Immature natural killer cell (primary cell): Measurements from ENCODE around the gene MRPL44. TPM values are rescaled to one million over a fixed set of nuclear protein-coding genes. Genes with fewer than 3 reads are reported as not detected.

ENCODE experiments used
- DNase-seq, 3 donors: peaks; one replicate each; pipeline ENCODE4 v3.0.0; 2022; ENCODE audit warnings: mixed read lengths in 1 of 3
- H3K27ac Mint-ChIP-seq, 6 donors: one replicate each; pipeline ENCODE4 v1.8.0; 2020; ENCODE audit warnings: mixed read lengths in 6 of 6, mild to moderate bottlenecking in 5 of 6, inconsistent platforms in 4 of 6, moderate library complexity in 3 of 6
- H3K27me3 Mint-ChIP-seq, 3 donors: one replicate each; pipeline ENCODE4 v1.8.0; 2020 to 2021; ENCODE audit warnings: low read depth in 3 of 3, mild to moderate bottlenecking in 3 of 3, mixed read lengths in 3 of 3, moderate library complexity in 3 of 3, inconsistent platforms in 1 of 3
- H3K36me3 Mint-ChIP-seq, 3 donors: one replicate each; pipeline ENCODE4 v1.8.0; 2020; ENCODE audit warnings: mixed read lengths in 3 of 3, inconsistent platforms in 2 of 3, mild to moderate bottlenecking in 2 of 3
- H3K4me1 Mint-ChIP-seq, 2 donors: one replicate each; pipeline ENCODE4 v1.8.0; 2020; ENCODE audit warnings: inconsistent platforms in 2 of 2, mild to moderate bottlenecking in 2 of 2, mixed read lengths in 2 of 2, moderate library complexity in 1 of 2
- H3K4me3 Mint-ChIP-seq, 5 donors: one replicate each; pipeline ENCODE4 v1.8.0; 2020; ENCODE audit warnings: mild to moderate bottlenecking in 5 of 5, mixed read lengths in 5 of 5, inconsistent platforms in 3 of 5, moderate library complexity in 3 of 5
- H3K9me3 Mint-ChIP-seq, 6 donors: one replicate each; pipeline ENCODE4 v1.8.0; 2020; ENCODE audit warnings: mild to moderate bottlenecking in 6 of 6, mixed read lengths in 6 of 6, inconsistent platforms in 4 of 6, moderate library complexity in 3 of 6
- polyA plus RNA-seq, 3 donors: library from polyadenylated mRNA; unstranded; fragments of 300-500 nt; fragmentation: Illumina TruSeq; gene quantifications; one replicate each; pipeline ENCODE4 v1.2.3, GENCODE V29; 2021

Gene MRPL44
- polyA plus RNA-seq, 3 donors from 2014 or later: 25.3 to 39.6 (median 36.4) TPM

DNA sequence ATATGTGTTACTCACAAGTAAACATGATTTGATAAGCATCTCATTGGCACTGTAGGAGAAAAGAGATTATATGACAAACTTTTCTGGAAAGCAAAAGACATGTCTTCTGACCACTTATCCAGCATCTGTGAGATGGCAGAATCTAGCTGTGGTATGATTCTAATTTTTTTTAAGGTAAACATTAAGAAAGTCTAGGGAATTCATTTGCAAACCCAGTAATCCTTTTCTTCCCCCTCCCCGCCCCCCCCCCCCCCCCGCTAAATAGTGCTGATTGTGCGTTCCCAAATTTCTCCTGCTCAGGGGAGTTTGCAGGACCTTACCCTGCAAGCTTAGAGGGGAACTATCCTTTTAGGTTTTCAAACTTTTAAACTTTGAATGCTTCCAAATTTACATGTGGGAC is 12.1 kb downstream of the MRPL44 start:
- no peak for DNase-seq
- Mint-ChIP-seq H3K9me3 (no peaks in the 10 kb centered on the region), H3K4me3 (no peak overlapping the region), H3K4me1 (peaks cover 0 to 14% of the 10 kb centered on the region in 2 donors), H3K27me3 (no peaks in the 10 kb centered on the region), H3K27ac (no peak overlapping the region), H3K36me3 (peaks cover 8 to 27% (median 26%) of the 10 kb centered on the region in 3 donors)

- Mint-ChIP-seq H3K27me3 (no peaks in the 10 kb centered on the region), H3K9me3 (no peaks in the 10 kb centered on the region), H3K4me3 (no peak overlapping the region), H3K36me3 (peaks cover 8 to 27% (median 27%) of the 10 kb centered on the region in 3 donors), H3K27ac (no peak overlapping the region), H3K4me1 (peaks cover 0 to 10% of the 10 kb centered on the region in 2 donors)
- no peak for DNase-seq
Observed at GRCh38 chr2:223969856-223970255, 12.6 kb downstream of the MRPL44 start.

GRCh38 chr2:223970343-223971128 is 13.3 kb downstream of the MRPL44 start:
- peak; percentile 39 to 52 (median 46) for DNase-seq
- Mint-ChIP-seq H3K27ac (no peak overlapping the region), H3K27me3 (no peaks in the 10 kb centered on the region), H3K36me3 (peaks cover 8 to 27% (median 27%) of the 10 kb centered on the region in 3 donors), H3K9me3 (no peaks in the 10 kb centered on the region), H3K4me3 (no peak overlapping the region), H3K4me1 (peaks cover 0 to 10% of the 10 kb centered on the region in 2 donors)

DNA sequence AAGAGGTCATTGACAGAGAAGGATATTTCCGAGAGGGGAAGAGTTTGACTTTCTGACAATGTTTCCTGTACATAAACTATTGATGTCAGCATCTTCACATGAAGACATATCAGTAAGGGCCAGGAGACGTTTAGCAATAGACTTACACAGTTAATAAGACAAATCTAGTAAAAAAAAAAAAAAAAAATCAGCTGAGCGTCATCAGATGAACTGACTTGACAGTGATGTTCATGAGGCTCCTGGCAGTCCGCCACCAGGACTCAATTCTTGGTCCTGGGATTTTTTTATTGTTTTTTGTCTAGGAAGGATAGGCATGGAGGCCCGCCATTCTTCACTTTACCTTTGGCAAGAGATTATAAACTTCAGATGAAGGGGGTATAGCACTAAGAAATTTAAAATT is 14.5 kb downstream of the MRPL44 start:
- Mint-ChIP-seq H3K4me3 (no peak overlapping the region), H3K27ac (no peak overlapping the region), H3K4me1 (peaks cover 0 to 10% of the 10 kb centered on the region in 2 donors), H3K9me3 (no peaks in the 10 kb centered on the region), H3K36me3 (peaks cover 8 to 23% (median 23%) of the 10 kb centered on the region in 3 donors), H3K27me3 (no peaks in the 10 kb centered on the region)
- no peak for DNase-seq

DNA sequence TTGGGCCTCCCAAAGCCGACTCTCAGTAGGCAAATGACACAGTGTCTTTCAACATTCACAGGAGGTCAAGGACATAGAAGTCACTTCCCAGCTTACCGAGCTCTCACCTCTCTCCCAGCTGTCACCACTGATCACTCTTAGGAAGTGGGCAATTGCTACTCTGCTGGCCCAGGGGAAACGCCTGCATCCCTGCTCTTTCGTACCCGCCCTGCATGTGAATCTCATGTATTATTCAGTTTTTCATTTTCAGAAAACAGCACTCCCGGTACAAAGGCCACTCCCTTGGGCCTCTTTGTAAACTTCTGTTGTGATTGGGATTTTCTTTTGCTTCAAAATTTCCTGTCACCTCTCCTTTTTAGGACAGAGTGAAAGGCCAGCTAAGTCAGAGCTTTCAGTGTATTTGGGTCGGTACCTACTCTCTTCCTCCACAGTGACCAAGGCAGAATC is 15.4 kb downstream of the MRPL44 start:
- no peak for DNase-seq
- H3K9me3 Mint-ChIP-seq: no peaks in the 10 kb centered on the region
- H3K4me1 Mint-ChIP-seq: peaks cover 0 to 10% of the 10 kb centered on the region in 2 donors
- no peaks in the 10 kb centered on the region for H3K27me3 Mint-ChIP-seq
- no peak overlapping the region for H3K4me3 Mint-ChIP-seq
- peaks cover 8 to 22% (median 18%) of the 10 kb centered on the region in 3 donors for H3K36me3 Mint-ChIP-seq
- no peak overlapping the region for H3K27ac Mint-ChIP-seq

- no peak overlapping the region for H3K4me3 Mint-ChIP-seq
- H3K9me3 Mint-ChIP-seq: no peaks in the 10 kb centered on the region
- H3K27ac Mint-ChIP-seq: no peak overlapping the region
- peaks cover 0 to 10% of the 10 kb centered on the region in 2 donors for H3K4me1 Mint-ChIP-seq
- peaks cover 0 to 1% (median 0%) of the 10 kb centered on the region in 3 donors for H3K27me3 Mint-ChIP-seq
- no peak for DNase-seq
- H3K36me3 Mint-ChIP-seq: peaks cover 8 to 22% (median 18%) of the 10 kb centered on the region in 3 donors
Observed at GRCh38 chr2:223973606-223974005, 16.3 kb downstream of the MRPL44 start.

DNA sequence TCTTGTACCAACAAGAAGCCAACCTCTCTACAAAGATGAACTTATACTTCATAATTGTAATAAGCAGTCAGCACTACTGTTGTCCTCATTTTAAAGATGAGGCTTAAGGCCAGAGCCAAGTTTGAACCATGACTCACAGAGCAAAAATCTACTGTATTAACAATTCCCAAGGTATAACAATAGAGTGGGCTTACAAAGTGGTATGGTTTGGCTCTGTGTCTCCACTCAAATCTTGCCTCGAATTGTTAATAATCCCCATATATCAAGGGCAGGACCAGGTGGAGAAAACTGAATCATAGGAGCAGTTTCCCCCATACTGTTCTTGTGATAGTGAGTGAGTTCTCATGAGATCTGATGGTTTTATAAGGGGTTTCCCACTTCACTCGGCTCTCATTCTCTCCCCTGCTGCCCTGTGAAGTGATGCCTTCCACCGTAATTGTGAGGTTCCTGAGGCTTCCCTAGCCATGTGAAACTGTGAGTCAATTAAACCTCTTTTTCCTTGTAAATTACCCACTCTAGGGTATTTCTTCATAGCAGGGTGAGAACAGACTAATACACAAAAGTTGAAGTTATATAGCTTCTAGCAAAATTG is 19.5 kb downstream of the MRPL44 start:
- H3K4me1 Mint-ChIP-seq: no peaks in the 10 kb centered on the region

DNA sequence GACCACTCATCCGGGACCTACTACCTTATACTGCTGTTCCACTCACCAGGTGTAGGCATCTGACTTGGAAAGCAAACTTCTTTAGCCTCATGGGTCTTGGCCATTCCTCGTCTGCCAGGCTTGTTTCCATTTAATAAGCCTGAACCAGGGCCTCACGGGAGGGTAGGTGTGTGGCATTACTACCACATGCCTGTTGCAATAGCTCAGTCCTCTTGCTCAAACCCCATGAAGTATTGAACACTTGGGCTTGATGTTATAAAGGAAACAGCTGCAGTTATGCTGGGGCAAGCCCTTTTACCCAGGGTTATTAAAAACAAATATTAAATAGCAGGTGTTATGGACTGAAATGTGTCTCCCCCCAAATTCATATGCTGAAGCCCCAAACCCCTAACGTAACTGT is 21.2 kb downstream of the MRPL44 start:
- DNase-seq: no peak
- Mint-ChIP-seq H3K9me3 (no peaks in the 10 kb centered on the region), H3K4me1 (no peaks in the 10 kb centered on the region), H3K27ac (no peak overlapping the region), H3K27me3 (peaks cover 2 to 4% (median 3%) of the 10 kb centered on the region in 3 donors), H3K36me3 (peaks cover 0 to 8% (median 3%) of the 10 kb centered on the region in 3 donors), H3K4me3 (no peak overlapping the region)

More for the DNA sequence above, 19.5 kb downstream of the MRPL44 start:
- peaks cover 0 to 13% (median 4%) of the 10 kb centered on the region in 3 donors for H3K36me3 Mint-ChIP-seq
- DNase-seq: no peak
- H3K9me3 Mint-ChIP-seq: no peaks in the 10 kb centered on the region
- no peak overlapping the region for H3K4me3 Mint-ChIP-seq
- H3K27me3 Mint-ChIP-seq: peaks cover 0 to 4% (median 0%) of the 10 kb centered on the region in 3 donors
- no peak overlapping the region for H3K27ac Mint-ChIP-seq

GRCh38 chr2:223979730-223980396 is 22.6 kb downstream of the MRPL44 start:
- no peak overlapping the region for H3K27ac Mint-ChIP-seq
- H3K4me3 Mint-ChIP-seq: no peak overlapping the region
- H3K9me3 Mint-ChIP-seq: no peaks in the 10 kb centered on the region
- no peak for DNase-seq
- H3K4me1 Mint-ChIP-seq: no peaks in the 10 kb centered on the region
- H3K27me3 Mint-ChIP-seq: peaks cover 3 to 4% (median 4%) of the 10 kb centered on the region in 3 donors
- H3K36me3 Mint-ChIP-seq: peaks cover 0 to 12% (median 5%) of the 10 kb centered on the region in 3 donors

GRCh38 chr2:223980397-223980735 is 23.1 kb downstream of the MRPL44 start:
- Mint-ChIP-seq H3K27ac (no peak overlapping the region), H3K27me3 (peaks cover 3 to 4% (median 4%) of the 10 kb centered on the region in 3 donors), H3K4me1 (no peaks in the 10 kb centered on the region), H3K36me3 (peaks cover 0 to 12% (median 5%) of the 10 kb centered on the region in 3 donors), H3K9me3 (no peaks in the 10 kb centered on the region), H3K4me3 (no peak overlapping the region)
- DNase-seq: no peak

GRCh38 chr2:223980803-223981202 is 23.5 kb downstream of the MRPL44 start:
- Mint-ChIP-seq H3K27ac (no peak overlapping the region), H3K4me3 (no peak overlapping the region), H3K27me3 (peaks cover 3 to 4% (median 4%) of the 10 kb centered on the region in 3 donors), H3K9me3 (no peaks in the 10 kb centered on the region), H3K4me1 (no peaks in the 10 kb centered on the region), H3K36me3 (peaks cover 0 to 12% (median 5%) of the 10 kb centered on the region in 3 donors)
- DNase-seq: no peak

GRCh38 chr2:223981241-223981640 is 24.0 kb downstream of the MRPL44 start:
- Mint-ChIP-seq H3K36me3 (peaks cover 0 to 12% (median 5%) of the 10 kb centered on the region in 3 donors), H3K4me1 (no peaks in the 10 kb centered on the region), H3K27ac (no peak overlapping the region), H3K27me3 (peaks cover 3 to 4% (median 4%) of the 10 kb centered on the region in 3 donors), H3K9me3 (no peaks in the 10 kb centered on the region), H3K4me3 (no peak overlapping the region)
- no peak for DNase-seq

GRCh38 chr2:223989206-223989855 is 32.1 kb downstream of the MRPL44 start:
- Mint-ChIP-seq H3K27me3 (peaks cover 1 to 3% (median 1%) of the 10 kb centered on the region in 3 donors), H3K36me3 (peaks cover 0 to 11% (median 0%) of the 10 kb centered on the region in 3 donors), H3K4me1 (no peaks in the 10 kb centered on the region), H3K27ac (no peak overlapping the region), H3K9me3 (no peaks in the 10 kb centered on the region), H3K4me3 (no peak overlapping the region)
- no peak for DNase-seq
